ENCODE data around the gene WDR55.
A peak's percentile ranks its signal among the peaks of the same experiment; 100 is the strongest.
"Not testable (repeated sequence)": the region's sequence is repeated elsewhere in the genome, so short reads cannot be mapped to it uniquely, and the experiment has no call there.

WDR55 gene

GRCh38 chr5:140658870-140659269, 5.8 kb upstream of the WDR55 start:
- no peak for DNase-seq

GRCh38 chr5:140660371-140660770, 4.3 kb upstream of the WDR55 start:
- DNase-seq: not testable (repeated sequence)

GRCh38 chr5:140664030-140664358, 710 bp upstream of the WDR55 start:
- DNase-seq: no peak

GRCh38 chr5:140671035-140671434, 6.3 kb downstream of the WDR55 start:
- not testable (repeated sequence) for DNase-seq

- DNase-seq: no peak
Measured at GRCh38 chr5:140671472-140672125, 6.9 kb downstream of the WDR55 start.

GRCh38 chr5:140672455-140673186, 7.9 kb downstream of the WDR55 start:
- no peak for DNase-seq

GRCh38 chr5:140673187-140673976, 8.7 kb downstream of the WDR55 start, which contains the start of gene DND1:
Gene DND1 (minus strand): TSS chr5:140673576. CDS start chr5:140673542, 34 bp downstream.
- DNase-seq: no peak

- no peak for DNase-seq
Measured at GRCh38 chr5:140674211-140674610, 9.5 kb downstream of the WDR55 start.

- DNase-seq: no peak
Measured at GRCh38 chr5:140674629-140675028, 9.9 kb downstream of the WDR55 start.

GRCh38 chr5:140677947-140678346, 13.2 kb downstream of the WDR55 start:
- DNase-seq: no peak

GRCh38 chr5:140678993-140679392, 14.3 kb downstream of the WDR55 start:
- no peak for DNase-seq

- DNase-seq: no peak
Measured at GRCh38 chr5:140690376-140690932, 25.8 kb downstream of the WDR55 start.

GRCh38 chr5:140690941-140691924, 26.5 kb downstream of the WDR55 start, which contains the start of the genes HARS1 and HARS2:
Gene HARS1 (minus strand): TSS chr5:140691370. CDS start chr5:140691304, 66 bp downstream.
Gene HARS2 (plus strand): TSS chr5:140691455. CDS start chr5:140691649, 194 bp downstream.
- DNase-seq: peak; percentile 53 to 79

GRCh38 chr5:140694276-140694675, 29.6 kb downstream of the WDR55 start:
- DNase-seq: no peak

- DNase-seq: no peak
Measured at GRCh38 chr5:140696891-140697492, 32.3 kb downstream of the WDR55 start.

- DNase-seq: peak; percentile 86 to 96
Measured at GRCh38 chr5:140700177-140701144, 35.8 kb downstream of the WDR55 start, which contains the start of gene ZMAT2. Gene ZMAT2 (plus strand): TSS chr5:140700447. CDS start chr5:140700461, 14 bp downstream.

- DNase-seq: no peak
Measured at GRCh38 chr5:140707812-140708211, 43.1 kb downstream of the WDR55 start.

- not testable (repeated sequence) for DNase-seq
Measured at GRCh38 chr5:140708787-140709186, 44.1 kb downstream of the WDR55 start.

- DNase-seq: peak in 1 of 2 experiments; percentile 32
Measured at GRCh38 chr5:140710899-140711552, 46.3 kb downstream of the WDR55 start.
